GM19239 (cell line): ENCODE data around the gene MYL7.
"Not testable (repeated sequence)": the region's sequence is repeated elsewhere in the genome, so short reads cannot be mapped to it uniquely, and the experiment has no call there.

ENCODE experiments used
- DNase-seq: peaks from one replicate; pipeline ENCODE4 v3.0.0; 2011; ENCODE audit warnings: low spot score; ENCODE audit not compliant: insufficient read length
- FAIRE-seq: peaks from 2 replicates; lab custom pipeline; 2011; peaks lifted over from hg19 to GRCh38; lab: Jason Lieb, UNC

The MYL7 gene

GRCh38 chr7:44172803-44173424 lies 31.8 kb upstream of the MYL7 start:
- no peak for FAIRE-seq

GRCh38 chr7:44172352-44172751 lies 31.2 kb upstream of the MYL7 start:
- no peak for DNase-seq
- FAIRE-seq, result no peak

More at GRCh38 chr7:44172803-44173424, 31.8 kb upstream of the MYL7 start:
- no peak for DNase-seq

DNA sequence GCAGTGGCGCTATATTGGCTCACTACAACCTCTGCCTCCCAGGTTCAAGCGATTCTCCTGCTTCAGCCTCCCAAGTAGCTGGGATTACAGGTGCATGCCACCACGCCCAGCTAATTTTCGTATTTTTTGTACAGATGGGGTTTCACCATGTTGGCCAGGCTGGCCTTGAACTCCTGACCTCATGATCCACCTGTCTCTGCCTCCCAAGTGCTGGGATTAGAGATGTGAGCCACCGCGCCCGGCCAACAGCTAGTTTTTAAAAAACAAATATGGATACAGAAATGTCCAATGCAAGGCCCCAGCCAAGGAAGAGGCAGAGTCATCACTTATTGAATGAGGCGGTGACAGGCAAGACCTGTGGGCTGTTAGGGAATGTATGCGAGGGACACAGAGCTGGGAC lies 30.8 kb upstream of the MYL7 start:
- FAIRE-seq, DNase-seq: not testable (repeated sequence)

DNA sequence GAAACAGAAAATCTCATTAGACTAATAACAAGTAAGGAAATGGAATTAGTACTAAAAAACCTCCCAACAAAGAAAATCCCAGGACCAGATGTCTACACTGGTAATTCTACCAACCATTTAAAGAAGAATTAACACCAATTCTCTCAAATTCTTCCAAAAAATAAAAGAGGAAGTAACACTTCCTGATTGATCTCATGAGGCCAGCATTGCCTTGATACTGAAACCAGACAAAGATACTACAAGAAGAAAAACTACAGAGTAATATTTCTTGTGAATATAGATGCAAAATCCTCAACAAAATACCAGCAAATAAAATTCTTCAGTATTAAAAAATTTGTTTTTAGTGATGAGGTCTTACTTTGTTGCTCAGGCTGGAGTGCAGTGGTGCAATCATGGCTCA lies 26.8 kb upstream of the MYL7 start:
- FAIRE-seq, result peak; percentile 74
- no peak for DNase-seq

DNA sequence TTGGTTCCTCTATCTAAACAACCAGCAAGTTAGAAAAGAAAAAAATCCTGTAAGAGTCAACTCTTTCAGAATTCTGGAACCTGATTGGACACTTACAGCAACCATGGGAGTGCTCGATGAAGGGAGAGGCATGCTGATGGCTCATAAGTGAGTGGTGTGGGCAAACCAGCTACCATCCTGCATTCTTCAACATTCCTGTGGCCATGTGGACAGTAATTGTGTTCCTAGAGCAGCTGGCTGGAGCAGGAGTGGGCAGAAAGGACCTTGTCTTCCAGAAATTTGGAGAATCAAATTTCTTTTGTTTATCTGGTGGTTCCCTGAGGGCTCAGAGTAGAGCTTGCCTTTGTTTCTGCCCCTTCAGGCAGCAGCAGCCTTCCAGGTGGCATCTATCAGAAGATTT lies 22.5 kb upstream of the MYL7 start:
- FAIRE-seq (no peak), DNase-seq (no peak)

GRCh38 chr7:44162785-44163395 lies 21.8 kb upstream of the MYL7 start:
- DNase-seq, result no peak
- no peak for FAIRE-seq

GRCh38 chr7:44162179-44162578 lies 21.0 kb upstream of the MYL7 start:
- FAIRE-seq, result no peak
- no peak for DNase-seq

DNA sequence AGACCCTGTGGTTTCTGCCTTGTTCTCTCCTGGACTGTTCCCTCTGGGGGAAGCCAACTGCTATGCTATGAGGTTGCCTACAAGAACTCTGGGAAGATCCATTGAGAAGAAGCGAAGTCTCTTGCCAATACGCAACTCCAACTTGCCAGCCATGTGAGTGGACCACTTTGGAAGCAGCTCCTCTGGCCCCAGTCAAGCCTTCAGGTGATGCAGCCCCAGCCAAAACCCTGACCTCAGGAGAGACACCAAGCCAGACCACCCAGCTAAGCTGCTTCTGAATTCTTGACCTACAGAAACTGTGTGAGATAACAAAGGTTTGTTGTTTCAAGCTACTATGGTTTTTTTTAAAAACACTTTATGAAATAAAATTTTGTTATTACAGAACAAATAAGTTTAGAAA lies 20.2 kb upstream of the MYL7 start:
- FAIRE-seq (no peak), DNase-seq (no peak)

DNA sequence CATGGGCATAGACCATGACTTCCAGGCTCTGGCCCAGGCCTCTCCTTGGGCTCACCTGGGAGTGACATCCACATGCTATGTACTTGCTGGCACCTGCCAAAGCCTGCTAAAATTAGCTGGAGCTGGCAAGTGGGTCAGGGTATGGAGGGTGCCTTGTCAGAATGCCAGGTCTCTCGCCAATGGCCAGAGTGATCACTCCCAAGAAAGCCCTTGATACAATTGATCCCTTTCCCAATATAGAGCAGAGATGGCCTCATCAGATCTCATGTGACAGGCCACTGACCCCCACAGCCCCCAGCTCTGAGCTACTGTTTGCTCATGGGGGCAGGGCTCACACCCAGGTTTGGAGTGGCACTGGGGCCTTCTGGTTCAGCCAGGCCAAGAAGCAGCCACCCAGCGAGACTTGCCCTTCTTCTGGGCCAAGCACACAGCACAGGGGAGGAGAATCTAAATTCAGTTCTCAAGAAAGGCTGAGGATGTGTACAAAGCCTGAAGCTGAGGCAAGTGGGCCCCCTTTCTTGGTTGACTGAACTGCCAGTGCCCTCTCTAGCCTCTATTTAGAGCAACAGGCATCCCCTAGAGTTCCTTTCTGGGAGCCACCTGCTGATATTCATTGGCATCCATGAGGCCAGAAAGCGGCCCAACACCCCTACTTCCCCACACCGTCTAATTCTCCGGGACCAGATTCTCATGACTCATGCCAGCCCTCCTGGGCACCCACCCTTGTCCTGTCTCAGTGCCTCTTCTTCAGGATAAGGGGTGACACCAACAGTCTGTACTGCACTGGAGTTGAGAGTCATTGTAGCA lies 18.9 kb upstream of the MYL7 start:
- FAIRE-seq, result no peak
- DNase-seq, result no peak

GRCh38 chr7:44158873-44159631 lies 17.9 kb upstream of the MYL7 start:
- no peak for FAIRE-seq
- no peak for DNase-seq

- FAIRE-seq, result no peak
- DNase-seq, result no peak
Measured at GRCh38 chr7:44158096-44158872, 17.2 kb upstream of the MYL7 start.

DNA sequence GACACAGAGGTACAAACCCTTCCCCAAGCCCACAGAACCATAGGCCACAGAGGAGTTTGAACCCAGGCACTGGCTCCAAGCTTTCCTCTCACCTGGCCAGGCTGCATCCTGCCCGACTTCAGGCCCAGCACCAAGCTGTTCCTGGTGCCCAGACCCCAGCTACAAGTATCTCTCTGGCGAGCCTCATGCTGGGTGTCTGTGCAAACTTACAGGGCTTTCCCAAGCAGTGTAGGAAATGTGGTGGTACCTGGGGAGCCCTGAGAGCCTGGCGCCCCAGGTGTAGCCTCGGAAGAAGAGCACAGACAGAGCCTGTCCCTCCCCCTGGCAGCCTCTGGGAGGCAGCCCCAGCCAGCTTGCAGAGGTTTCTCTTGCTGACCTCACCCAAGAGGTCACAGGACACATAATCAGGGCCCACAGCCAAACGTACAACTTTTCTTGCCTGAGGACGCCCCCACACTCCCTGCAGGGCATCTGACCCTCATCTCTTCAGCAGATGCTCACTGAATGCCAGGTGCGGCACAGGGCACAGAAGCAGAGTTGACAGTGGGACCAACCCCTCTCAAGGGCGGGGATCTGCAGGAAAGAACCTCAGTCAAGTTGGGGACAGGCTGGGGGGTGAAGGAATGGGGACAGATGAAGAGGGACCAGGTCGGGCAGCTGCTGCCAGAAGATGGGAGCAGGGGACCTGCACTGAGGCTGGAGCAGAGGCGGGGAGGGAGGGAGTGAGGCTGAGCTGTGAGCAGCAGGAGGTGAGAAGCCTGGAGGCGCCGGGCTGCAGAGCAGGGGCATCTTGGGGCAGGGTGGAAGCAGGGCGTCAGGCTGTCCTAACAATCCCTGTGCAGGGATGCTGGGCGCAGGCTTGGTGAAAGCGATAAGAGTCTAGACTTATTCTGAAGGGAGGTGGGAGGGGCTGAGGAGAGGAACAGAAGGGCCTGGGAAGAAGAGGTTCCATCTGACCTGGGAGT lies 16.3 kb upstream of the MYL7 start:
- DNase-seq (no peak), FAIRE-seq (no peak)

- DNase-seq (no peak), FAIRE-seq (no peak)
Measured at GRCh38 chr7:44156453-44157010, 15.4 kb upstream of the MYL7 start.

GRCh38 chr7:44155191-44156185 lies 14.4 kb upstream of the MYL7 start:
- FAIRE-seq (no peak), DNase-seq (no peak)

DNA sequence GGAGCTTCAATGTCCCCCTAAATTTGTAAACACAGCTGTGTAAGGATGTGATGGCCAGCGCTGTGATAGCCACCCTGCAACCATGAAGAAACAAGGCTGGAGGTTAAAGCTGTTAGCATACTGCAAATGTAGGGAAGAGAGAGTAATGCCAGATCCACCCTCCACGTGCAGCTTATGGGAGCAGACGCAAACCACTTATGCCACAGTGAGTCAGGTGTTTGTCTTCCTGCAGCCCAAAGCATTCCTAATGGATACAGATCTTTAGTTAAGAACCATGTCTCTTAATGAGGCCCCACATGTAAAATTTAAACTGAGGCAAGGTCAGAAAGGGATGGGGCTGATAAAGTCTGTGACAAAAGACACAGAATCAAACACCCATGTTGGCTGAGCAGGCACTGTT lies 13.6 kb upstream of the MYL7 start:
- DNase-seq (no peak), FAIRE-seq (no peak)

GRCh38 chr7:44153948-44154335 lies 12.8 kb upstream of the MYL7 start:
- no peak for DNase-seq
- no peak for FAIRE-seq
